ENCODE results near the gene PHF23.

Gene PHF23

DNA sequence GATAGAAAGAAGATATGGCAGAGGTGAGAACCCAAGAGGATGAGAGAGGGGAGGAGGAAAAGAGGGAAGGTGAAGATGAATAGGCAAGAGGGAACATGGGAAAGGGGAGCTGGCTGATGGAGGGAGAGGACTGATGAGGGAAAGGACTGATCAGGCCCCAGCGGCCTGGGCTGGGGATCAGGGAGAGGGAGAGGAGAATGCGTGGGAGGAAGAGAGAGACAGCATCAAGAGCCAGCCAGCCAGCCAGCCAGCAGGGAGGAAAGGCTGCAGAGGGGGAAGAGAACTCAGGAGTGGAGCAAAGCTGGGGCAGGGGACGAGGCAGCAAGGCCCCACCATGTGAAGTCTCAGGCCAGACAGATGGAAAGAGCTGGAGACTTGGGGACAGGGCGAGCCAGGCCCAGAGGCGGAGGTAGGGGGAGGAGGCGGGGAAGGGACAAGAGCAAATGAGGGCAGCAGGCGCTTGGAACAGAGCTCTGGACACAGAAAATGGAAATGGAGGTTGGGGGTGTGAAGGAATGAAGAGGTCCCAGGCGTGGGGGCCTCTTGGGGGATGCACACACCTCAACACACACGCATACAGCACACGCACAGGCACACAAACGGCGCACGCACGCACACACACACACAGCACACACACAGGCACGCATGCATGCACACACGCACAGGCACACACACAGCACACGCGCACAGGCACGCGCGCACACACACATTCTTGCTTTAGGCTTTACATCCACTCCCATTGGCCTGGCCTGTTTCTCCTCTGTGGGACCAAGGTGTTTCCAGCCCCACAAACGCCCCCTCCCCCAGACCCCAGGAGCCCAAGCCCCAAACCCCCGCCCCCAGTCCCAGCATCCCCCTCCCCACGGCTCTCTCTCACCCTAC lies 31.9 kb downstream of the PHF23 start:
- peaks cover 4% of the 10 kb centered on the region for H3K4me1 ChIP-seq
- H3K4me2 ChIP-seq (ENCODE audit: low read length) = no peak overlapping the region
- no peak overlapping the region for H3K9ac ChIP-seq
- no peaks in the 10 kb centered on the region for H3K9me3 ChIP-seq (ENCODE audit: control insufficient read depth, low read length)
- TF ChIP-seq, protein P1, sequence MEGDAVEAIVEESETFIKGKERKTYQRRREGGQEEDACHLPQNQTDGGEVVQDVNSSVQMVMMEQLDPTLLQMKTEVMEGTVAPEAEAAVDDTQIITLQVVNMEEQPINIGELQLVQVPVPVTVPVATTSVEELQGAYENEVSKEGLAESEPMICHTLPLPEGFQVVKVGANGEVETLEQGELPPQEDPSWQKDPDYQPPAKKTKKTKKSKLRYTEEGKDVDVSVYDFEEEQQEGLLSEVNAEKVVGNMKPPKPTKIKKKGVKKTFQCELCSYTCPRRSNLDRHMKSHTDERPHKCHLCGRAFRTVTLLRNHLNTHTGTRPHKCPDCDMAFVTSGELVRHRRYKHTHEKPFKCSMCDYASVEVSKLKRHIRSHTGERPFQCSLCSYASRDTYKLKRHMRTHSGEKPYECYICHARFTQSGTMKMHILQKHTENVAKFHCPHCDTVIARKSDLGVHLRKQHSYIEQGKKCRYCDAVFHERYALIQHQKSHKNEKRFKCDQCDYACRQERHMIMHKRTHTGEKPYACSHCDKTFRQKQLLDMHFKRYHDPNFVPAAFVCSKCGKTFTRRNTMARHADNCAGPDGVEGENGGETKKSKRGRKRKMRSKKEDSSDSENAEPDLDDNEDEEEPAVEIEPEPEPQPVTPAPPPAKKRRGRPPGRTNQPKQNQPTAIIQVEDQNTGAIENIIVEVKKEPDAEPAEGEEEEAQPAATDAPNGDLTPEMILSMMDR (IDR thresholded peaks at IDR 0.05) = no peak
- H2AFZ ChIP-seq = no peak overlapping the region
- no peak overlapping the region for H3K27ac ChIP-seq
- no peaks in the 10 kb centered on the region for H3K27me3 ChIP-seq (ENCODE audit: control insufficient read depth, insufficient read depth, low read length)
- H3K79me2 ChIP-seq = peaks cover 4% of the 10 kb centered on the region
- H3K4me3 ChIP-seq (ENCODE audit: low read depth, low read length) = no peak overlapping the region
- H3K36me3 ChIP-seq (ENCODE audit: control insufficient read depth, insufficient read depth, low read length) = no peaks in the 10 kb centered on the region

DNA sequence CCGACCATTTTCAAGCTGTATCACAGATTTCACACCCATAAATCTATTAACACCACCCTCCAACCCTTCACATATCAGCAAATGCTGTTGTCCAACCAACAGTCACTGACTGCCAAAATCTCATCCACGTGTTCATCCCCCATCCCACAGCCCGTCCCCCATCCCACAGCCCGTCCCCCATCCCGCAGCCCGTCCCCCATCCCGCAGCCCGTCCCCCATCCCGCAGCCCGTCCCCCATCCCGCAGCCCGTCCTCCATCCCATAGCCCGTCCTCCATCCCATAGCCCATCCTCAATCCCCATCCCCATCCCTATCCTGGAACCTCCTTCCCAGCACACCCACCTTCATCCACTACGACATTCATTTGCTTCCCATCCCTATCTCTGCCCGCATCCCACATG lies 33.7 kb downstream of the PHF23 start:
- no peak overlapping the region for H3K4me3 ChIP-seq (ENCODE audit: low read depth, low read length)
- TF ChIP-seq, protein P1 (IDR thresholded peaks at IDR 0.05) = no peak
- no peaks in the 10 kb centered on the region for H3K79me2 ChIP-seq
- no peaks in the 10 kb centered on the region for H3K36me3 ChIP-seq (ENCODE audit: control insufficient read depth, insufficient read depth, low read length)
- H2AFZ ChIP-seq = peak overlapping the region; percentile 51
- no peaks in the 10 kb centered on the region for H3K9me3 ChIP-seq (ENCODE audit: control insufficient read depth, low read length)
- peaks cover 4% of the 10 kb centered on the region for H3K4me1 ChIP-seq
- H3K27me3 ChIP-seq (ENCODE audit: control insufficient read depth, insufficient read depth, low read length) = no peaks in the 10 kb centered on the region
- H3K9ac ChIP-seq = no peak overlapping the region
- H3K27ac ChIP-seq = no peak overlapping the region
- peak overlapping the region; percentile 59 for H3K4me2 ChIP-seq (ENCODE audit: low read length)

- H3K4me3 ChIP-seq (ENCODE audit: low read depth, low read length) = peak overlapping the region; percentile 12
- H3K4me1 ChIP-seq = peaks cover 4% of the 10 kb centered on the region
- peak overlapping the region; percentile 59 for H3K4me2 ChIP-seq (ENCODE audit: low read length)
- no peaks in the 10 kb centered on the region for H3K9me3 ChIP-seq (ENCODE audit: control insufficient read depth, low read length)
- no peak overlapping the region for H3K9ac ChIP-seq
- no peaks in the 10 kb centered on the region for H3K27me3 ChIP-seq (ENCODE audit: control insufficient read depth, insufficient read depth, low read length)
- TF ChIP-seq, protein P1 (IDR thresholded peaks at IDR 0.05) = no peak
- peak overlapping the region; percentile 51 for H2AFZ ChIP-seq
- no peak overlapping the region for H3K27ac ChIP-seq
- no peaks in the 10 kb centered on the region for H3K79me2 ChIP-seq
- H3K36me3 ChIP-seq (ENCODE audit: control insufficient read depth, insufficient read depth, low read length) = no peaks in the 10 kb centered on the region
These were observed 34.3 kb downstream of the PHF23 start for GRCh38 chr17:7204828-7205461.

- Histone ChIP-seq H3K79me2 (no peaks in the 10 kb centered on the region), H3K4me1 (peaks cover 4% of the 10 kb centered on the region), H3K4me3 (ENCODE audit: low read depth, low read length) (no peak overlapping the region), H3K9ac (no peak overlapping the region), H3K9me3 (ENCODE audit: control insufficient read depth, low read length) (no peaks in the 10 kb centered on the region), H3K27ac (no peak overlapping the region), H3K4me2 (ENCODE audit: low read length) (peak overlapping the region; percentile 59), H3K36me3 (ENCODE audit: control insufficient read depth, insufficient read depth, low read length) (no peaks in the 10 kb centered on the region), H3K27me3 (ENCODE audit: control insufficient read depth, insufficient read depth, low read length) (no peaks in the 10 kb centered on the region), H2AFZ (no peak overlapping the region)
- TF ChIP-seq, protein P1 (IDR thresholded peaks at IDR 0.05) = no peak
These were observed 34.9 kb downstream of the PHF23 start for GRCh38 chr17:7204336-7204735.

Measured in parathyroid adenoma (tissue), 2 donors.